CD8-positive, alpha-beta memory T cell (primary cell): ENCODE results near the gene CYP26B1. TPM values are rescaled to one million over a fixed set of nuclear protein-coding genes. Genes with fewer than 3 reads are reported as not detected.

Experiments used
- CTCF ChIA-PET: fragments of 350-600 bp; sonication (Branson Sonifier 250); formaldehyde crosslinking; loops from one replicate; lab custom pipeline; 2021; ENCODE audit warnings: antibody characterized with exemption; lab: Charles Lee
- POLR2A ChIA-PET: fragments of 350-600 bp; sonication (Branson Sonifier 250); formaldehyde crosslinking; loops from one replicate; lab custom pipeline; 2021; ENCODE audit warnings: antibody characterized with exemption; lab: Charles Lee
- DNase-seq, 5 donors: peaks; one replicate each; pipeline versions ENCODE4 v3.0.0 to v3.0.0-alpha.2; 2020 to 2022; ENCODE audit warnings: mixed read lengths in 1 of 5
- H3K27ac ChIP-seq: one replicate; pipeline ENCODE4 v1.7.0; 2013; ENCODE audit warnings: low read depth, mild to moderate bottlenecking, low read length, moderate library complexity
- H3K27me3 ChIP-seq: 2 replicates; pipeline ENCODE4 v1.7.0; 2013; ENCODE audit warnings: low read length, mild to moderate bottlenecking; ENCODE audit not compliant: insufficient read depth, poor library complexity, severe bottlenecking
- H3K36me3 ChIP-seq: 2 replicates; pipeline ENCODE4 v1.7.0; 2013; ENCODE audit warnings: mild to moderate bottlenecking, low read length, moderate library complexity; ENCODE audit not compliant: insufficient read depth
- H3K4me1 ChIP-seq: 2 replicates; pipeline ENCODE4 v1.7.0; 2013; ENCODE audit warnings: mild to moderate bottlenecking, low read length, moderate library complexity; ENCODE audit not compliant: insufficient read depth
- H3K4me3 ChIP-seq: 2 replicates; pipeline ENCODE4 v1.7.0; 2013; ENCODE audit warnings: mild to moderate bottlenecking, low read length
- H3K9me3 ChIP-seq: 2 replicates; pipeline ENCODE4 v1.7.0; 2013; ENCODE audit warnings: mild to moderate bottlenecking, low read length
- H3K27ac Mint-ChIP-seq, 8 donors: one replicate each; pipeline ENCODE4 v1.8.0; 2020 to 2021; ENCODE audit warnings: mixed read lengths in 8 of 8, mild to moderate bottlenecking in 6 of 8, inconsistent platforms in 3 of 8, moderate library complexity in 3 of 8
- H3K27me3 Mint-ChIP-seq, 2 donors: one replicate each; pipeline ENCODE4 v1.8.0; 2020 to 2021; ENCODE audit warnings: mixed read lengths in 2 of 2, mild to moderate bottlenecking in 1 of 2, moderate library complexity in 1 of 2
- H3K36me3 Mint-ChIP-seq, 3 donors: one replicate each; pipeline ENCODE4 v1.8.0; 2020 to 2021; ENCODE audit warnings: mixed read lengths in 3 of 3, inconsistent platforms in 1 of 3, mild to moderate bottlenecking in 1 of 3
- H3K4me1 Mint-ChIP-seq, 3 donors: one replicate each; pipeline ENCODE4 v1.8.0; 2020 to 2021; ENCODE audit warnings: mixed read lengths in 3 of 3, inconsistent platforms in 1 of 3, mild to moderate bottlenecking in 1 of 3
- H3K4me3 Mint-ChIP-seq, 7 donors: one replicate each; pipeline ENCODE4 v1.8.0; 2020 to 2021; ENCODE audit warnings: mixed read lengths in 7 of 7, mild to moderate bottlenecking in 6 of 7, moderate library complexity in 4 of 7, inconsistent platforms in 2 of 7
- H3K9me3 Mint-ChIP-seq, 5 donors: one replicate each; pipeline ENCODE4 v1.8.0; 2020 to 2022; ENCODE audit warnings: mixed read lengths in 5 of 5, mild to moderate bottlenecking in 3 of 5, moderate library complexity in 2 of 5, inconsistent platforms in 1 of 5
- polyA plus RNA-seq: library from polyadenylated mRNA; unstranded; fragments of 300-500 nt; fragmentation: Illumina TruSeq; gene quantifications from one replicate; pipeline ENCODE4 v1.2.3, GENCODE V29; 2021
- total RNA-seq, 2 experiments: library from RNA; stranded (reverse); gene quantifications; one replicate each; pipeline ENCODE4 v1.2.3, GENCODE V29; 2021

CYP26B1 gene
- total and polyA plus RNA-seq, 3 experiments from 2014 or later: not detected

- Mint-ChIP-seq H3K4me1 (peaks cover 15 to 17% (median 16%) of the 10 kb centered on the region in 3 donors), H3K27ac (peak overlapping the region in 2 of 8 donors; percentile 55 to 77), H3K36me3 (no peaks in the 10 kb centered on the region), H3K27me3 (peaks cover 28 to 73% of the 10 kb centered on the region in 2 donors), H3K4me3 (no peak overlapping the region), H3K9me3 (no peaks in the 10 kb centered on the region)
- ChIA-PET POLR2A (no interaction called here), CTCF (no interaction called here)
- Histone ChIP-seq H3K36me3 (no peaks in the 10 kb centered on the region), H3K4me3 (no peak overlapping the region), H3K9me3 (no peaks in the 10 kb centered on the region), H3K27me3 (peaks cover 20% of the 10 kb centered on the region), H3K4me1 (peaks cover 6% of the 10 kb centered on the region), H3K27ac (no peak overlapping the region)
- DNase-seq: no peak
These were observed 6.3 kb upstream of the CYP26B1 start for GRCh38 chr2:72153924-72154323.

GRCh38 chr2:72153026-72153791, 5.5 kb upstream of the CYP26B1 start:
- CTCF ChIA-PET: no interaction called here
- Mint-ChIP-seq H3K4me3 (no peak overlapping the region), H3K27ac (no peak overlapping the region), H3K27me3 (peaks cover 29 to 74% of the 10 kb centered on the region in 2 donors), H3K4me1 (peaks cover 19 to 23% (median 20%) of the 10 kb centered on the region in 3 donors), H3K36me3 (no peaks in the 10 kb centered on the region), H3K9me3 (peaks cover 0 to 2% (median 0%) of the 10 kb centered on the region in 5 donors)
- H3K9me3 ChIP-seq: no peaks in the 10 kb centered on the region
- no peak overlapping the region for H3K27ac ChIP-seq
- no peak for DNase-seq
- no peaks in the 10 kb centered on the region for H3K36me3 ChIP-seq
- H3K4me1 ChIP-seq: peaks cover 6% of the 10 kb centered on the region
- POLR2A ChIA-PET: no interaction called here
- peaks cover 20% of the 10 kb centered on the region for H3K27me3 ChIP-seq
- no peak overlapping the region for H3K4me3 ChIP-seq

- Mint-ChIP-seq H3K27ac (no peak overlapping the region), H3K4me3 (peak overlapping the region in 2 of 7 donors; percentile 12 to 86), H3K27me3 (peaks cover 42 to 79% of the 10 kb centered on the region in 2 donors), H3K4me1 (peaks cover 29 to 39% (median 37%) of the 10 kb centered on the region in 3 donors), H3K36me3 (no peaks in the 10 kb centered on the region), H3K9me3 (peaks cover 0 to 6% (median 3%) of the 10 kb centered on the region in 5 donors)
- no peak overlapping the region for H3K4me3 ChIP-seq
- no peaks in the 10 kb centered on the region for H3K9me3 ChIP-seq
- H3K4me1 ChIP-seq: peaks cover 10% of the 10 kb centered on the region
- no peaks in the 10 kb centered on the region for H3K36me3 ChIP-seq
- ChIA-PET POLR2A (no interaction called here), CTCF (interaction anchor here (1.0 to 2.5 kb wide), 10 partner anchors 8 to 615 kb away, joined by 3 to 15 read pairs (median 4); no protein-coding TSS in a partner anchor)
- H3K27ac ChIP-seq: no peak overlapping the region
- DNase-seq: no peak
- peaks cover 37% of the 10 kb centered on the region for H3K27me3 ChIP-seq
These were observed 3.2 kb upstream of the CYP26B1 start for GRCh38 chr2:72150861-72151356.

GRCh38 chr2:72150157-72150860, 2.6 kb upstream of the CYP26B1 start:
- POLR2A ChIA-PET: no interaction called here
- no peaks in the 10 kb centered on the region for H3K9me3 ChIP-seq
- H3K27me3 ChIP-seq: peaks cover 42% of the 10 kb centered on the region
- DNase-seq: peak; percentile 31 to 60 (median 41)
- Mint-ChIP-seq H3K27ac (peak overlapping the region in 1 of 8 donors; percentile 11), H3K36me3 (no peaks in the 10 kb centered on the region), H3K9me3 (peaks cover 0 to 6% (median 3%) of the 10 kb centered on the region in 5 donors), H3K4me1 (peaks cover 34 to 45% (median 43%) of the 10 kb centered on the region in 3 donors), H3K27me3 (peaks cover 48 to 82% of the 10 kb centered on the region in 2 donors), H3K4me3 (peak overlapping the region; percentile 15 to 86 (median 82))
- H3K4me1 ChIP-seq: peaks cover 12% of the 10 kb centered on the region
- peak overlapping the region; percentile 61 for H3K4me3 ChIP-seq
- no peaks in the 10 kb centered on the region for H3K36me3 ChIP-seq
- no peak overlapping the region for H3K27ac ChIP-seq
- CTCF ChIA-PET: interaction anchor here (1.0 to 2.5 kb wide), 11 partner anchors 8 to 615 kb away, joined by 3 to 15 read pairs (median 4); no protein-coding TSS in a partner anchor

GRCh38 chr2:72149556-72150156, 2.0 kb upstream of the CYP26B1 start:
- DNase-seq: no peak
- Histone ChIP-seq H3K4me3 (peak overlapping the region; percentile 61), H3K27me3 (peaks cover 43% of the 10 kb centered on the region), H3K27ac (no peak overlapping the region), H3K4me1 (peaks cover 12% of the 10 kb centered on the region), H3K36me3 (no peaks in the 10 kb centered on the region), H3K9me3 (no peaks in the 10 kb centered on the region)
- ChIA-PET POLR2A (interaction anchor here (1.2 kb wide), 1 partner anchor 614 kb away, joined by 4 read pairs; no protein-coding TSS in a partner anchor), CTCF (interaction anchor here (1.0 to 2.5 kb wide), 11 partner anchors 8 to 614 kb away, joined by 3 to 15 read pairs (median 4); no protein-coding TSS in a partner anchor)
- Mint-ChIP-seq H3K4me3 (peak overlapping the region; percentile 15 to 86 (median 82)), H3K9me3 (peaks cover 0 to 6% (median 3%) of the 10 kb centered on the region in 5 donors), H3K27me3 (peaks cover 52 to 77% of the 10 kb centered on the region in 2 donors), H3K36me3 (no peaks in the 10 kb centered on the region), H3K4me1 (peaks cover 34 to 49% (median 44%) of the 10 kb centered on the region in 3 donors), H3K27ac (peak overlapping the region in 2 of 8 donors; percentile 11 to 32)

GRCh38 chr2:72148837-72149555, 1.3 kb upstream of the CYP26B1 start:
- H3K4me1 ChIP-seq: peaks cover 12% of the 10 kb centered on the region
- Mint-ChIP-seq H3K27ac (peak overlapping the region in 2 of 8 donors; percentile 32 to 50), H3K36me3 (no peaks in the 10 kb centered on the region), H3K4me3 (peak overlapping the region; percentile 15 to 90 (median 83)), H3K4me1 (peaks cover 34 to 52% (median 46%) of the 10 kb centered on the region in 3 donors), H3K27me3 (peaks cover 52 to 77% of the 10 kb centered on the region in 2 donors), H3K9me3 (peaks cover 0 to 6% (median 3%) of the 10 kb centered on the region in 5 donors)
- peaks cover 43% of the 10 kb centered on the region for H3K27me3 ChIP-seq
- CTCF ChIA-PET: interaction anchor here (1.7 kb wide), 1 partner anchor 9 kb away, joined by 5 read pairs; no protein-coding TSS in a partner anchor
- H3K36me3 ChIP-seq: no peaks in the 10 kb centered on the region
- POLR2A ChIA-PET: interaction anchor here (1.2 kb wide), 1 partner anchor 613 kb away, joined by 4 read pairs; no protein-coding TSS in a partner anchor
- H3K4me3 ChIP-seq: peak overlapping the region; percentile 12
- no peak overlapping the region for H3K27ac ChIP-seq
- no peak for DNase-seq
- H3K9me3 ChIP-seq: no peaks in the 10 kb centered on the region
